CD14-positive monocyte (primary cell): ENCODE measurements around the gene NSF. TPM values are rescaled to one million over a fixed set of nuclear protein-coding genes. Genes with fewer than 3 reads are reported as not detected.

Source experiments
- DNase-seq, 3 donors: peaks; one replicate each; pipeline ENCODE4 v3.0.0-alpha.2; 2011 to 2022
- H2AFZ ChIP-seq: 2 replicates; pipeline ENCODE4 v1.6.0; 2012; ENCODE audit warnings: mild to moderate bottlenecking, low read depth, low read length, inconsistent platforms; ENCODE audit not compliant: insufficient read depth, poor library complexity, severe bottlenecking
- H3K27ac ChIP-seq, 2 donors: 1 replicate in 1 of 2; 2 replicates in 1 of 2; pipeline ENCODE4 v1.5.1; 2012 to 2013; ENCODE audit warnings: low read length in 2 of 2, control low read depth in 1 of 2, inconsistent platforms in 1 of 2, low read depth in 1 of 2, mild to moderate bottlenecking in 1 of 2
- H3K27me3 ChIP-seq, 2 donors: one replicate each; pipeline versions ENCODE4 v1.6.0 to v1.6.1; 2011 to 2013; ENCODE audit warnings: low read length in 2 of 2; ENCODE audit not compliant: control insufficient read depth in 2 of 2, insufficient read depth in 2 of 2
- H3K36me3 ChIP-seq, 2 donors: replicated peaks in 1 of 2; 1 replicate in 1 of 2; 2 replicates in 1 of 2; pipeline versions ENCODE4 v1.5.1 to v1.6.1; 2012 to 2013; ENCODE audit warnings: low read length in 2 of 2, control low read depth in 1 of 2, inconsistent platforms in 1 of 2, mild to moderate bottlenecking in 1 of 2; ENCODE audit not compliant: insufficient read depth in 2 of 2, control insufficient read depth in 1 of 2
- H3K4me1 ChIP-seq, 2 donors: 1 replicate in 1 of 2; 2 replicates in 1 of 2; pipeline versions ENCODE4 v1.5.1 to v1.6.1; 2012 to 2013; ENCODE audit warnings: low read length in 2 of 2, control low read depth in 1 of 2, inconsistent platforms in 1 of 2, mild to moderate bottlenecking in 1 of 2, moderate library complexity in 1 of 2; ENCODE audit not compliant: insufficient read depth in 2 of 2, control insufficient read depth in 1 of 2
- H3K4me2 ChIP-seq: replicated peaks from 2 replicates; pipeline ENCODE3; 2012; ENCODE audit warnings: low read length, moderate library complexity, mild to moderate bottlenecking; ENCODE audit not compliant: poor library complexity, severe bottlenecking; ENCODE audit errors: extremely low read depth
- H3K4me3 ChIP-seq, 3 experiments: fragments of 200-600 bp in 1 of 3; sonication (generic) in 1 of 3; replicated peaks in 1 of 3; 1 replicate in 2 of 3; 2 replicates in 1 of 3; pipeline ENCODE4 v1.5.1; 2011 to 2013; ENCODE audit warnings: low read length in 3 of 3, mild to moderate bottlenecking in 3 of 3, control low read depth in 2 of 3, low read depth in 2 of 3, inconsistent platforms in 1 of 3, moderate library complexity in 1 of 3
- H3K79me2 ChIP-seq: 2 replicates; pipeline ENCODE4 v1.6.0; 2012; ENCODE audit warnings: mild to moderate bottlenecking, control low read depth, inconsistent platforms, low read length, moderate library complexity; ENCODE audit not compliant: insufficient read depth
- H3K9ac ChIP-seq: 2 replicates; pipeline ENCODE4 v1.6.0; 2017; ENCODE audit warnings: low read length, mild to moderate bottlenecking; ENCODE audit not compliant: insufficient read depth, poor library complexity, severe bottlenecking
- H3K9me3 ChIP-seq, 2 donors: replicated peaks in 1 of 2; 1 replicate in 1 of 2; 2 replicates in 1 of 2; pipeline versions ENCODE4 v1.5.1 to v1.6.1; 2012 to 2013; ENCODE audit warnings: low read length in 2 of 2, control low read depth in 1 of 2; ENCODE audit not compliant: control insufficient read depth in 1 of 2, insufficient read depth in 1 of 2
- H4K20me1 ChIP-seq: 2 replicates; pipeline ENCODE4 v1.6.0; 2012; ENCODE audit warnings: mild to moderate bottlenecking, low read length, control low read depth, moderate library complexity; ENCODE audit not compliant: insufficient read depth
- H3K27ac Mint-ChIP-seq, 7 donors: one replicate each; pipeline ENCODE4 v1.8.0; 2020; ENCODE audit warnings: mild to moderate bottlenecking in 7 of 7, mixed read lengths in 7 of 7, moderate library complexity in 6 of 7, inconsistent platforms in 2 of 7
- H3K27me3 Mint-ChIP-seq, 3 donors: one replicate each; pipeline ENCODE4 v1.8.0; 2021 to 2022; ENCODE audit warnings: low read depth in 3 of 3, mild to moderate bottlenecking in 3 of 3, mixed read lengths in 3 of 3, moderate library complexity in 3 of 3, inconsistent platforms in 1 of 3
- H3K36me3 Mint-ChIP-seq, 2 donors: one replicate each; pipeline ENCODE4 v1.8.0; 2020; ENCODE audit warnings: mixed read lengths in 2 of 2, inconsistent platforms in 1 of 2, mild to moderate bottlenecking in 1 of 2
- H3K4me1 Mint-ChIP-seq: one replicate; pipeline ENCODE4 v1.8.0; 2020; ENCODE audit warnings: mild to moderate bottlenecking, mixed read lengths
- H3K4me3 Mint-ChIP-seq, 2 donors: one replicate each; pipeline ENCODE4 v1.8.0; 2020; ENCODE audit warnings: mild to moderate bottlenecking in 2 of 2, mixed read lengths in 2 of 2, moderate library complexity in 1 of 2
- H3K9me3 Mint-ChIP-seq, 7 donors: one replicate each; pipeline ENCODE4 v1.8.0; 2020 to 2022; ENCODE audit warnings: mixed read lengths in 7 of 7, mild to moderate bottlenecking in 6 of 7, moderate library complexity in 6 of 7, inconsistent platforms in 2 of 7
- CTCF ChIP-seq: fragments of 200-600 bp; IDR thresholded peaks from one replicate; pipeline ENCODE4 v1.8.0; 2022; ENCODE audit warnings: antibody characterized with exemption, mild to moderate bottlenecking
- WGBS: methylation state at CpG from one replicate; pipeline ENCODE4 v1.1.5; 2013; ENCODE audit warnings: missing lambda C conversion rate; ENCODE audit not compliant: insufficient coverage; 5-methylcytosine and 5-hydroxymethylcytosine counted together
- intact Hi-C, 2 donors: fragments of 100-400 bp; cut with micrococcal nuclease; formaldehyde crosslinking; loops; one replicate each; pipeline versions ENCODE4 v1.15.0 to v1.15.1; 2023
- polyA plus RNA-seq, 3 donors: library from polyadenylated mRNA; depleted of rRNA in 1 of 3; unstranded in 2 of 3; stranded (reverse) in 1 of 3; fragments of 300-500 nt in 2 of 3; fragments of >200 nt in 1 of 3; fragmentation: Illumina TruSeq in 2 of 3; gene quantifications; 1 replicate in 2 of 3; 2 replicates in 1 of 3; pipeline ENCODE4 v1.2.3, GENCODE V29; 2012 to 2021

The NSF gene
- polyA plus RNA-seq, 3 donors, result 22.5 to 63.2 (median 58.0) TPM

- H3K79me2 ChIP-seq, result no peaks in the 10 kb centered on the region
- peaks cover 0 to 12% (median 7%) of the 10 kb centered on the region in 7 donors for H3K9me3 Mint-ChIP-seq
- peaks cover 0 to 16% of the 10 kb centered on the region in 2 donors for H3K9me3 ChIP-seq
- H3K4me3 ChIP-seq, result peak overlapping the region in 1 of 3 experiments; percentile 30
- H3K4me1 ChIP-seq, result peaks cover 16 to 22% of the 10 kb centered on the region in 2 donors
- intact Hi-C loops, result no loop called here
- H3K27ac ChIP-seq, result no peak overlapping the region
- no peak for TF ChIP-seq CTCF
- peaks cover 19% of the 10 kb centered on the region for H3K4me1 Mint-ChIP-seq
- H3K27me3 ChIP-seq, result peaks cover 29 to 60% of the 10 kb centered on the region in 2 donors
- H3K9ac ChIP-seq, result no peak overlapping the region
- DNase-seq, result no peak
- H3K36me3 Mint-ChIP-seq, result no peaks in the 10 kb centered on the region
- H3K27me3 Mint-ChIP-seq, result peaks cover 64 to 70% (median 67%) of the 10 kb centered on the region in 3 donors
- no peak overlapping the region for H3K27ac Mint-ChIP-seq
- no peaks in the 10 kb centered on the region for H4K20me1 ChIP-seq
- peak overlapping the region; percentile 21 for H2AFZ ChIP-seq
- H3K4me2 ChIP-seq, result peak overlapping the region; percentile 42
- no peaks in the 10 kb centered on the region for H3K36me3 ChIP-seq
- WGBS, result 11% methylated on average over 54 of the region's 56 CpGs
- H3K4me3 Mint-ChIP-seq, result peak overlapping the region in 1 of 2 donors; percentile 80
Measured at GRCh38 chr17:46769531-46770438, 179.3 kb downstream of the NSF start.

- H3K4me3 ChIP-seq, result peak overlapping the region in 1 of 3 experiments; percentile 56
- H3K4me1 ChIP-seq, result peaks cover 16 to 22% of the 10 kb centered on the region in 2 donors
- Mint-ChIP-seq H3K27me3 (peaks cover 68 to 72% (median 71%) of the 10 kb centered on the region in 3 donors), H3K9me3 (peaks cover 0 to 12% (median 7%) of the 10 kb centered on the region in 7 donors), H3K27ac (peak overlapping the region in 1 of 7 donors; percentile 50), H3K36me3 (no peaks in the 10 kb centered on the region), H3K4me1 (peaks cover 19% of the 10 kb centered on the region), H3K4me3 (peak overlapping the region in 1 of 2 donors; percentile 80)
- H3K36me3 ChIP-seq, result no peaks in the 10 kb centered on the region
- no peak for TF ChIP-seq CTCF
- H4K20me1 ChIP-seq, result no peaks in the 10 kb centered on the region
- no peak overlapping the region for H3K27ac ChIP-seq
- WGBS, result 39% methylated on average over 11 of the region's 14 CpGs
- intact Hi-C loops, result no loop called here
- no peak for DNase-seq
- no peak overlapping the region for H3K9ac ChIP-seq
- peaks cover 29 to 67% of the 10 kb centered on the region in 2 donors for H3K27me3 ChIP-seq
- no peaks in the 10 kb centered on the region for H3K79me2 ChIP-seq
- H3K9me3 ChIP-seq, result peaks cover 0 to 16% of the 10 kb centered on the region in 2 donors
- H2AFZ ChIP-seq, result peak overlapping the region; percentile 56
- H3K4me2 ChIP-seq, result peak overlapping the region; percentile 68
Measured at GRCh38 chr17:46770439-46770817, 180.0 kb downstream of the NSF start.
